ENCODE results near the gene LEP.

Gene LEP

GRCh38 chr7:128260069-128260795 lies 19.2 kb downstream of the LEP start:
- H3K4me1 ChIP-seq (ENCODE audit: control insufficient read depth, insufficient read depth, low read length) = peaks cover 6% of the 10 kb centered on the region
- H3K27ac ChIP-seq (ENCODE audit: insufficient read depth, low read depth, low read length, poor library complexity, severe bottlenecking) = no peak overlapping the region
- no peaks in the 10 kb centered on the region for H3K36me3 ChIP-seq (ENCODE audit: control insufficient read depth, insufficient read depth, low read length)
- no peaks in the 10 kb centered on the region for H3K27me3 ChIP-seq (ENCODE audit: control insufficient read depth, insufficient read depth, low read length, poor library complexity, severe bottlenecking)
- 91% methylated on average over 12 of the region's 12 CpGs for WGBS, 2 experiments
- no peaks in the 10 kb centered on the region for H3K9me3 ChIP-seq (ENCODE audit: control insufficient read depth, low read length)
- H3K4me3 ChIP-seq (ENCODE audit: insufficient read depth, low read depth, low read length) = no peak overlapping the region

GRCh38 chr7:128262273-128263028 lies 21.4 kb downstream of the LEP start:
- H3K27me3 ChIP-seq (ENCODE audit: control insufficient read depth, insufficient read depth, low read length, poor library complexity, severe bottlenecking) = no peaks in the 10 kb centered on the region
- H3K4me1 ChIP-seq (ENCODE audit: control insufficient read depth, insufficient read depth, low read length) = peaks cover 13% of the 10 kb centered on the region
- 93 to 94% methylated on average over 15 of the region's 15 CpGs for WGBS, 2 experiments
- H3K36me3 ChIP-seq (ENCODE audit: control insufficient read depth, insufficient read depth, low read length) = no peaks in the 10 kb centered on the region
- no peak overlapping the region for H3K27ac ChIP-seq (ENCODE audit: insufficient read depth, low read depth, low read length, poor library complexity, severe bottlenecking)
- no peaks in the 10 kb centered on the region for H3K9me3 ChIP-seq (ENCODE audit: control insufficient read depth, low read length)
- H3K4me3 ChIP-seq (ENCODE audit: insufficient read depth, low read depth, low read length) = no peak overlapping the region

GRCh38 chr7:128263420-128263819 lies 22.3 kb downstream of the LEP start:
- WGBS, 2 experiments = 91 to 93% methylated on average over 3 of the region's 3 CpGs
- Histone ChIP-seq H3K4me1 (ENCODE audit: control insufficient read depth, insufficient read depth, low read length) (peaks cover 18% of the 10 kb centered on the region), H3K27ac (ENCODE audit: insufficient read depth, low read depth, low read length, poor library complexity, severe bottlenecking) (no peak overlapping the region), H3K9me3 (ENCODE audit: control insufficient read depth, low read length) (no peaks in the 10 kb centered on the region), H3K36me3 (ENCODE audit: control insufficient read depth, insufficient read depth, low read length) (no peaks in the 10 kb centered on the region), H3K27me3 (ENCODE audit: control insufficient read depth, insufficient read depth, low read length, poor library complexity, severe bottlenecking) (no peaks in the 10 kb centered on the region), H3K4me3 (ENCODE audit: insufficient read depth, low read depth, low read length) (no peak overlapping the region)

GRCh38 chr7:128264477-128264876 lies 23.4 kb downstream of the LEP start:
- H3K9me3 ChIP-seq (ENCODE audit: control insufficient read depth, low read length) = no peaks in the 10 kb centered on the region
- 25 to 65% methylated on average over 1 to 2 of the region's 2 CpGs for WGBS, 2 experiments
- no peaks in the 10 kb centered on the region for H3K36me3 ChIP-seq (ENCODE audit: control insufficient read depth, insufficient read depth, low read length)
- no peak overlapping the region for H3K27ac ChIP-seq (ENCODE audit: insufficient read depth, low read depth, low read length, poor library complexity, severe bottlenecking)
- no peak overlapping the region for H3K4me3 ChIP-seq (ENCODE audit: insufficient read depth, low read depth, low read length)
- H3K27me3 ChIP-seq (ENCODE audit: control insufficient read depth, insufficient read depth, low read length, poor library complexity, severe bottlenecking) = no peaks in the 10 kb centered on the region
- peaks cover 13% of the 10 kb centered on the region for H3K4me1 ChIP-seq (ENCODE audit: control insufficient read depth, insufficient read depth, low read length)

GRCh38 chr7:128265156-128265905 lies 24.3 kb downstream of the LEP start:
- Histone ChIP-seq H3K27me3 (ENCODE audit: control insufficient read depth, insufficient read depth, low read length, poor library complexity, severe bottlenecking) (no peaks in the 10 kb centered on the region), H3K27ac (ENCODE audit: insufficient read depth, low read depth, low read length, poor library complexity, severe bottlenecking) (no peak overlapping the region), H3K36me3 (ENCODE audit: control insufficient read depth, insufficient read depth, low read length) (no peaks in the 10 kb centered on the region), H3K4me3 (ENCODE audit: insufficient read depth, low read depth, low read length) (no peak overlapping the region), H3K4me1 (ENCODE audit: control insufficient read depth, insufficient read depth, low read length) (peaks cover 12% of the 10 kb centered on the region), H3K9me3 (ENCODE audit: control insufficient read depth, low read length) (no peaks in the 10 kb centered on the region)
- 92 to 97% methylated on average over 6 of the region's 6 CpGs for WGBS, 2 experiments

GRCh38 chr7:128265906-128266300 lies 24.8 kb downstream of the LEP start:
- Histone ChIP-seq H3K27me3 (ENCODE audit: control insufficient read depth, insufficient read depth, low read length, poor library complexity, severe bottlenecking) (no peaks in the 10 kb centered on the region), H3K4me3 (ENCODE audit: insufficient read depth, low read depth, low read length) (no peak overlapping the region), H3K27ac (ENCODE audit: insufficient read depth, low read depth, low read length, poor library complexity, severe bottlenecking) (no peak overlapping the region), H3K4me1 (ENCODE audit: control insufficient read depth, insufficient read depth, low read length) (peaks cover 12% of the 10 kb centered on the region), H3K9me3 (ENCODE audit: control insufficient read depth, low read length) (no peaks in the 10 kb centered on the region), H3K36me3 (ENCODE audit: control insufficient read depth, insufficient read depth, low read length) (no peaks in the 10 kb centered on the region)
- WGBS, 2 experiments = 61 to 65% methylated on average over 5 of the region's 5 CpGs

GRCh38 chr7:128266529-128266882 lies 25.4 kb downstream of the LEP start:
- Histone ChIP-seq H3K4me1 (ENCODE audit: control insufficient read depth, insufficient read depth, low read length) (peaks cover 12% of the 10 kb centered on the region), H3K27me3 (ENCODE audit: control insufficient read depth, insufficient read depth, low read length, poor library complexity, severe bottlenecking) (no peaks in the 10 kb centered on the region), H3K4me3 (ENCODE audit: insufficient read depth, low read depth, low read length) (no peak overlapping the region), H3K36me3 (ENCODE audit: control insufficient read depth, insufficient read depth, low read length) (no peaks in the 10 kb centered on the region), H3K27ac (ENCODE audit: insufficient read depth, low read depth, low read length, poor library complexity, severe bottlenecking) (no peak overlapping the region), H3K9me3 (ENCODE audit: control insufficient read depth, low read length) (no peaks in the 10 kb centered on the region)
- 88 to 92% methylated on average over 1 of the region's 1 CpG for WGBS, 2 experiments

- Histone ChIP-seq H3K4me3 (ENCODE audit: insufficient read depth, low read depth, low read length) (no peak overlapping the region), H3K4me1 (ENCODE audit: control insufficient read depth, insufficient read depth, low read length) (peaks cover 12% of the 10 kb centered on the region), H3K36me3 (ENCODE audit: control insufficient read depth, insufficient read depth, low read length) (no peaks in the 10 kb centered on the region), H3K27ac (ENCODE audit: insufficient read depth, low read depth, low read length, poor library complexity, severe bottlenecking) (peak overlapping the region; percentile 87), H3K27me3 (ENCODE audit: control insufficient read depth, insufficient read depth, low read length, poor library complexity, severe bottlenecking) (no peaks in the 10 kb centered on the region), H3K9me3 (ENCODE audit: control insufficient read depth, low read length) (no peaks in the 10 kb centered on the region)
- WGBS, 2 experiments = 23 to 25% methylated on average over 16 of the region's 16 CpGs
Observed at GRCh38 chr7:128266883-128267594, 26.0 kb downstream of the LEP start.

GRCh38 chr7:128267595-128267924 lies 26.5 kb downstream of the LEP start:
- no peak overlapping the region for H3K4me3 ChIP-seq (ENCODE audit: insufficient read depth, low read depth, low read length)
- H3K27me3 ChIP-seq (ENCODE audit: control insufficient read depth, insufficient read depth, low read length, poor library complexity, severe bottlenecking) = no peaks in the 10 kb centered on the region
- H3K36me3 ChIP-seq (ENCODE audit: control insufficient read depth, insufficient read depth, low read length) = no peaks in the 10 kb centered on the region
- no peaks in the 10 kb centered on the region for H3K9me3 ChIP-seq (ENCODE audit: control insufficient read depth, low read length)
- 44 to 48% methylated on average over 4 of the region's 4 CpGs for WGBS, 2 experiments
- H3K4me1 ChIP-seq (ENCODE audit: control insufficient read depth, insufficient read depth, low read length) = peaks cover 12% of the 10 kb centered on the region
- H3K27ac ChIP-seq (ENCODE audit: insufficient read depth, low read depth, low read length, poor library complexity, severe bottlenecking) = peak overlapping the region; percentile 87

GRCh38 chr7:128268233-128268632 lies 27.2 kb downstream of the LEP start:
- no peak overlapping the region for H3K4me3 ChIP-seq (ENCODE audit: insufficient read depth, low read depth, low read length)
- no peaks in the 10 kb centered on the region for H3K27me3 ChIP-seq (ENCODE audit: control insufficient read depth, insufficient read depth, low read length, poor library complexity, severe bottlenecking)
- H3K4me1 ChIP-seq (ENCODE audit: control insufficient read depth, insufficient read depth, low read length) = peaks cover 12% of the 10 kb centered on the region
- no peaks in the 10 kb centered on the region for H3K9me3 ChIP-seq (ENCODE audit: control insufficient read depth, low read length)
- H3K36me3 ChIP-seq (ENCODE audit: control insufficient read depth, insufficient read depth, low read length) = no peaks in the 10 kb centered on the region
- peak overlapping the region; percentile 87 for H3K27ac ChIP-seq (ENCODE audit: insufficient read depth, low read depth, low read length, poor library complexity, severe bottlenecking)
- WGBS, 2 experiments = 40 to 52% methylated on average over 2 of the region's 2 CpGs

Data from ectodermal cell (in vitro differentiated cells).